HCT116 (cell line): ENCODE results near the gene CDH4. TPM values are rescaled to one million over a fixed set of nuclear protein-coding genes. Genes with fewer than 3 reads are reported as not detected.

Experiments used
- ATAC-seq: fragments of 200-7000 bp; cut with Tn5 transposase; 2 replicates; pipeline ENCODE4 v1.9.1; 2020; ENCODE audit warnings: mild to moderate bottlenecking, moderate library complexity
- BruUV-seq: library from RNA; stranded (reverse); fragments of 400-500 nt; replicated peaks from 2 replicates; lab custom pipeline; 2021; lab: Mats Ljungman, UMichigan
- CTCF ChIA-PET: fragments of 300-600 bp; sonication (Branson Sonifier 250); formaldehyde crosslinking; loops from one replicate; lab custom pipeline; 2021; ENCODE audit warnings: antibody characterized with exemption; lab: Charles Lee
- POLR2A ChIA-PET: fragments of 300-600, 350-600 bp; sonication (Branson Sonifier 250); formaldehyde crosslinking; loops from one replicate; lab custom pipeline; 2021; ENCODE audit warnings: antibody characterized with exemption; lab: Charles Lee
- RAD21 ChIA-PET, 2 experiments: fragments of 300-600 bp; sonication (Branson Sonifier 250); formaldehyde crosslinking; loops; one replicate each; lab custom pipeline; 2023; ENCODE audit warnings: low total read pairs in 2 of 2; ENCODE audit not compliant: uncharacterized antibody in 2 of 2, unreplicated experiment in 2 of 2, low non-redundant PET in 1 of 2; lab: Charles Lee
- DNase-seq: peaks from one replicate; pipeline ENCODE4 v3.0.0-alpha.2; 2010; ENCODE audit warnings: low read depth, low spot score
- H2AFZ ChIP-seq: fragments of 200-600 bp; shearing (Covaris generic), sonication (generic); 2 replicates; pipeline ENCODE4 v1.6.1; 2017; ENCODE audit warnings: low read depth, mixed run types, mixed read lengths, antibody characterized with exemption, low read length; ENCODE audit not compliant: poor library complexity, severe bottlenecking
- H3K27ac ChIP-seq: 2 replicates; pipeline ENCODE4 v1.5.1; 2012; ENCODE audit warnings: low read depth, low read length
- H3K27me3 ChIP-seq: fragments of 200-600 bp; sonication (generic); 2 replicates; pipeline ENCODE4 v1.6.1; 2016; ENCODE audit warnings: mixed run types, low read length, mixed read lengths; ENCODE audit not compliant: insufficient read depth
- H3K36me3 ChIP-seq, 2 experiments: fragments of 200-500 bp in 1 of 2; fragments of 200-600 bp in 1 of 2; sonication (Bioruptor generic) in 1 of 2; sonication (generic) in 1 of 2; 2 replicates each; pipeline versions ENCODE4 v1.5.1 to v1.6.1; 2014 to 2016; ENCODE audit warnings: low read length in 2 of 2, inconsistent platforms in 1 of 2, mixed read lengths in 1 of 2, mixed run types in 1 of 2; ENCODE audit not compliant: insufficient read depth in 2 of 2, control insufficient read depth in 1 of 2
- H3K4me1 ChIP-seq, 2 experiments: fragments of 200-600 bp in 1 of 2; sonication (generic) in 1 of 2; 2 replicates each; pipeline versions ENCODE4 v1.5.1 to v1.6.1; 2012 to 2017; ENCODE audit warnings: low read length in 2 of 2, inconsistent platforms in 1 of 2, mild to moderate bottlenecking in 1 of 2, mixed read lengths in 1 of 2, mixed run types in 1 of 2, moderate library complexity in 1 of 2; ENCODE audit not compliant: insufficient read depth in 2 of 2, control insufficient read depth in 1 of 2
- H3K4me2 ChIP-seq: fragments of 200-600 bp; sonication (generic); 2 replicates; pipeline ENCODE4 v1.6.1; 2017; ENCODE audit warnings: mixed run types, low read length, mixed read lengths
- H3K4me3 ChIP-seq, 2 experiments: fragments of 200-600 bp in 1 of 2; sonication (generic) in 1 of 2; replicated peaks in 1 of 2; 2 replicates each; pipeline ENCODE4 v1.5.1; 2011 to 2016; ENCODE audit warnings: low read length in 2 of 2, control low read depth in 1 of 2, low read depth in 1 of 2, mild to moderate bottlenecking in 1 of 2, mixed read lengths in 1 of 2, mixed run types in 1 of 2
- H3K79me2 ChIP-seq: fragments of 200-600 bp; sonication (generic); 2 replicates; pipeline ENCODE4 v1.6.1; 2017; ENCODE audit warnings: mild to moderate bottlenecking, mixed run types, low read length, moderate library complexity, mixed read lengths; ENCODE audit not compliant: insufficient read depth
- H3K9ac ChIP-seq: fragments of 200-600 bp; sonication (generic); 2 replicates; pipeline ENCODE4 v1.6.1; 2016; ENCODE audit warnings: low read length, mixed read lengths
- H3K9me2 ChIP-seq: fragments of 200-600 bp; sonication (generic), shearing (Covaris generic); 2 replicates; pipeline ENCODE4 v1.6.1; 2017; ENCODE audit warnings: mixed run types, mild to moderate bottlenecking, moderate library complexity; ENCODE audit not compliant: insufficient read depth
- H3K9me3 ChIP-seq, 2 experiments: fragments of 200-500 bp in 1 of 2; fragments of 200-600 bp in 1 of 2; sonication (Bioruptor generic) in 1 of 2; sonication (generic) in 1 of 2; 2 replicates each; pipeline ENCODE4 v1.6.1; 2014 to 2017; ENCODE audit warnings: low read length in 2 of 2, mixed read lengths in 2 of 2, inconsistent platforms in 1 of 2, low read depth in 1 of 2, mild to moderate bottlenecking in 1 of 2, mixed run types in 1 of 2, moderate library complexity in 1 of 2; ENCODE audit not compliant: control insufficient read depth in 1 of 2, insufficient read depth in 1 of 2
- H4K20me1 ChIP-seq: fragments of 200-600 bp; sonication (generic), shearing (Covaris generic); 2 replicates; pipeline ENCODE4 v1.6.1; 2017; ENCODE audit warnings: mixed run types, mild to moderate bottlenecking, moderate library complexity; ENCODE audit not compliant: insufficient read depth
- EGR1 ChIP-seq: IDR thresholded peaks from 2 replicates; pipeline ENCODE4 v1.6.1; 2012; ENCODE audit warnings: low read depth
- POLR2AphosphoS5 ChIP-seq: IDR thresholded peaks from 2 replicates; pipeline ENCODE4 v1.6.1; 2011; ENCODE audit warnings: mild to moderate bottlenecking, low read depth, low read length, moderate library complexity
- intact Hi-C: fragments of 100-400 bp; cut with micrococcal nuclease; formaldehyde crosslinking; loops from 2 replicates; pipeline ENCODE4 v1.10.0; 2022
- total RNA-seq: library from RNA; stranded (reverse); gene quantifications from one replicate; pipeline ENCODE4 v1.2.1, GENCODE V29; 2021; ENCODE audit not compliant: unreplicated experiment

The CDH4 gene
- total RNA-seq, 1 experiment from 2014 or later: not detected

DNA sequence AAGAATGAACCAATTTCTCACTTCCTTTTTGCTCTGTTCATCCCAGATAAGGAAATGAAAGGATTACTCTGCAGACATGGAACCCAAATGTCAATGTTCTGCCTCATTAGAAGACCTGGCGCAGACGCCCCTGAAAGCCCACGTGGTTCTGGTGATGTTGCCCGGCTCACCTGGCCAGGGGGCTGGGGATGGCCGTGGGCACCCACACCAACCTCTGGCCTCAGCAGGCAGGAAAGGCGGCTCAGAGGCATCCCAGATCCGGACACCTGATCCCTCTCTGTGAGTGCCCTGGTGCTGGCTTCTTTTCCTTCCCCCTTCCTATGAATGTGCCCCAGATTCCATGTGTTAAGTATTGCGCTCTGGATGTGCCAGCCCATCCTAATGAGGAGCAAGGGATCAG is 33.6 kb downstream of the CDH4 start:
- Histone ChIP-seq H3K4me1 (no peaks in the 10 kb centered on the region), H3K9ac (no peak overlapping the region), H3K4me2 (no peak overlapping the region), H3K27me3 (no peaks in the 10 kb centered on the region), H3K36me3 (no peaks in the 10 kb centered on the region), H3K4me3 (no peak overlapping the region), H3K79me2 (no peaks in the 10 kb centered on the region), H2AFZ (no peak overlapping the region), H4K20me1 (no peaks in the 10 kb centered on the region), H3K27ac (no peak overlapping the region), H3K9me2 (no peaks in the 10 kb centered on the region), H3K9me3 (peaks cover 14 to 25% of the 10 kb centered on the region in 2 experiments; a peak in 2 of 4 replicates)
- DNase-seq (no peak), ATAC-seq (no peak)
- intact Hi-C loops: no loop called here
- ChIA-PET RAD21 (no interaction called here), CTCF (no interaction called here), POLR2A (no interaction called here)
- no TSS peak for BruUV-seq
- no peak for TF ChIP-seq POLR2AphosphoS5

DNA sequence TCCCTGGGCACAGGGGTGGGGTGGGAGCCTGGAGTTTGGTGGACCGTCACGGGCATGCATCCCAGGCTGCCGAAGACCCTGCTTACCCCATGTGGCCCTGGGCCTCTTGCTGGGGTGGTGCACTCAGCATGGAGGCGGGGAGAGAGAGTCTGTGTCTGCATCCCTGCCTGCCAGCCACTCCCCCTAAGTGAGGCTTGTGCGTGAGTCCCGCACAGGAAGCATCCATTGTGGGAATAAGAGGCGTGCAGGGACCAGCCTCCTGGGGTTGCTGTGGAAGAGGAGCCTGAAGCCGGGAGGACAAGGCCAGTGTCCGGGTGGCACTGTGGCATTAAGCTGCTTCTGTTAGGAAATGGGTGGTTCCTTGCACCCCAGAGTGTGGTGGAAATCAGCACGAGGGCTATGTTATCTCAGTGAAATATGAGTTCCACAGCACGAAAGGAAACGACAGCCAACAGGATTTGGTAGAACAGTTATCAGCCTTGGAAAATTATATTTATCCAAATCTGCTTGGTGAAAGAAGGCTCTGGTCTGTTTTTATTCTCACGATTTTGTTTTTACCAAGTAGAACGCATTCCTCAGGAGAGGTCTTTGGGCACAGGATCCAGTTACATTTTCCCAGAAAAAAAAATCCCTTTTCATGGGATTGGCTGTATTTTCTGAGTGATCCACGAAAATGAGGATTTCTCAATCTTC is 35.7 kb downstream of the CDH4 start:
- Histone ChIP-seq H3K9me2 (no peaks in the 10 kb centered on the region), H4K20me1 (no peaks in the 10 kb centered on the region), H3K27ac (no peak overlapping the region), H3K9ac (no peak overlapping the region), H3K4me1 (no peaks in the 10 kb centered on the region), H3K27me3 (no peaks in the 10 kb centered on the region), H3K9me3 (peaks cover 11 to 25% of the 10 kb centered on the region in 2 experiments; a peak in 2 of 4 replicates), H3K4me3 (no peak overlapping the region), H2AFZ (no peak overlapping the region), H3K4me2 (no peak overlapping the region), H3K36me3 (no peaks in the 10 kb centered on the region), H3K79me2 (no peaks in the 10 kb centered on the region)
- DNase-seq (no peak), ATAC-seq (no peak)
- intact Hi-C loops: no loop called here
- no peak for TF ChIP-seq EGR1
- ChIA-PET POLR2A (no interaction called here), CTCF (no interaction called here), RAD21 (no interaction called here)
- no TSS peak for BruUV-seq
